Epithelial cell of esophagus (primary cell): ENCODE data around the gene IMPA2.
A peak's percentile ranks its signal among the peaks of the same experiment; 100 is the strongest.
"Not testable (repeated sequence)": the region's sequence is repeated elsewhere in the genome, so short reads cannot be mapped to it uniquely, and the experiment has no call there.

Experiments
- DNase-seq: peaks from one replicate; pipeline ENCODE4 v3.0.0; 2010; ENCODE audit warnings: low read depth
- H3K4me3 ChIP-seq: 2 replicates; pipeline ENCODE4 v1.5.1; 2011; ENCODE audit warnings: mild to moderate bottlenecking, low read length, control low read depth
- TF ChIP-seq, protein P1 (sequence below): IDR thresholded peaks from 2 replicates; pipeline ENCODE4 v1.5.1; 2011; ENCODE audit warnings: low read depth, mild to moderate bottlenecking, low read length, control low read depth, inconsistent platforms; ENCODE audit not compliant: insufficient read depth; ENCODE audit errors: missing control alignments

IMPA2 gene

GRCh38 chr18:12066910-12067511, 85.7 kb downstream of the IMPA2 start:
- TF ChIP-seq, protein P1, sequence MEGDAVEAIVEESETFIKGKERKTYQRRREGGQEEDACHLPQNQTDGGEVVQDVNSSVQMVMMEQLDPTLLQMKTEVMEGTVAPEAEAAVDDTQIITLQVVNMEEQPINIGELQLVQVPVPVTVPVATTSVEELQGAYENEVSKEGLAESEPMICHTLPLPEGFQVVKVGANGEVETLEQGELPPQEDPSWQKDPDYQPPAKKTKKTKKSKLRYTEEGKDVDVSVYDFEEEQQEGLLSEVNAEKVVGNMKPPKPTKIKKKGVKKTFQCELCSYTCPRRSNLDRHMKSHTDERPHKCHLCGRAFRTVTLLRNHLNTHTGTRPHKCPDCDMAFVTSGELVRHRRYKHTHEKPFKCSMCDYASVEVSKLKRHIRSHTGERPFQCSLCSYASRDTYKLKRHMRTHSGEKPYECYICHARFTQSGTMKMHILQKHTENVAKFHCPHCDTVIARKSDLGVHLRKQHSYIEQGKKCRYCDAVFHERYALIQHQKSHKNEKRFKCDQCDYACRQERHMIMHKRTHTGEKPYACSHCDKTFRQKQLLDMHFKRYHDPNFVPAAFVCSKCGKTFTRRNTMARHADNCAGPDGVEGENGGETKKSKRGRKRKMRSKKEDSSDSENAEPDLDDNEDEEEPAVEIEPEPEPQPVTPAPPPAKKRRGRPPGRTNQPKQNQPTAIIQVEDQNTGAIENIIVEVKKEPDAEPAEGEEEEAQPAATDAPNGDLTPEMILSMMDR: no peak
- no peak for DNase-seq
- no peak overlapping the region for H3K4me3 ChIP-seq

DNA sequence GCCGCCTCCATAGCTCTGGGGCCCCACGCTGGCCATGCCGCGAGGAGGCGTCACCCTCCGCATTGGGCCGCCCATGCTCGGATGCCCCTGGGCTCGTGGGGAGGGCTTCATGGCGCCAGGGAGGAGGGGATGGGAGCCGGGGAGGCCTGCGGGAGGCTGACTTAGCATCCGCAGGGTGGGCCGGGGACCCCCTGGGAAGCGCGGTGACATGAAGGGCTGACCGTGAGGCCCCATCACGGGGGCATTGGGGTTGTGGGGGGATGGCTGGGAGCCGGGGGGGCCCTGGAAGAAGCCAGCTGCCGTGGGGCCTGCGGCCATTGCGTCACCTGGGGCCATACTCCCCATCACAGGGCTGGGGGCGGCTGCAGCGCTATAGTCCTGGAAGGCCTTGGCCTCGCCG, 86.4 kb downstream of the IMPA2 start:
- DNase-seq: no peak
- H3K4me3 ChIP-seq: no peak overlapping the region
- TF ChIP-seq, protein P1: no peak

DNA sequence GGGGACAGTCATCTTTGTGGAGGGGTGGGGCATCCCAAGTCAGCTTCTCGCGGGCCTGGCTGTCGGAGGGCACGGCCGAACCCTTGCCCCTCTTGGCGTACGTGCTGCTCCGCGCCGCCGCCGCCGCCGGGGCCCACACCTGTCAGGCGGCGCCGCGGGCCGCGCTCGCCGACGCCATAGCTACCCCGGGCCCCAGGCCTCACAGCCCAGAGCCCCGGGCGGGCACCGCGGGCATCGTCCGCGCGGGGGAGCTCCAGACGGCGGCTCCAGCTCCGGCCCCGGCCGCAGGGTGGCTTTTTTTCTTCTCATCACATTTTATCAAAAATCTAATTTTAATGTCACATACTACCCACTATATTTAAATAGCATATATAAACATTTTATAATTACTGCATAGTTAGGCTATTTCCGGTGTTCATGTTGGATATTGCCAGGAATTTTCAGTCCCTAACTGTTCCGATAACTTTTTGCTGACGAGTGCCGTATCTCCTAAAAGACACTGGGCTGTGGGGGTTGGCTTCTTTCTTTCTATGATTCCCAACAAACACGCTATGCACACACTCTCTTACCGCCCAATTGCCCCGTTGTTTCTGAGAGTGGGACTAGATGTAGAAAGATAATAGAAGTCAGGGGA, 87.1 kb downstream of the IMPA2 start:
- not testable (repeated sequence) for H3K4me3 ChIP-seq, DNase-seq

- no peak overlapping the region for H3K4me3 ChIP-seq
- DNase-seq: no peak
- TF ChIP-seq, protein P1: no peak
Observed at GRCh38 chr18:12068950-12069320, 87.6 kb downstream of the IMPA2 start.

DNA sequence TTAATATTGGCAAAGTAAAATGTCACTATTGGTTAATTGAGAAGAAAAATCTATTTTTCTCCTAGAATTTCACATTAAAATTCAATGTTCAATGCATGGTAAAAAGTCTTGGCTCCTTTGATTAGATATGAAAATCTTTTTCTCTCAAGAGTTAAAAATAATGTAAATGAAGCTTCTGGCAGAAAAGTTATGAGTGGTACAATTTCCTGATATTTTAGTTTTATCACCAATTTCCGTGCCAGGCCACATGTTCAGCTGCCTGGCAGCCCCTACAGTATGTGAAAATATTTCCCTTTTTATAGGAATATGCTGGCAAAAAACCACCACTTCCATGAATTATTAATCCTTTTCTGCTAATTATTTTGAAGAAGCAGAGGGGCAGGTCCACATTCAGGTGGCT, 89.8 kb downstream of the IMPA2 start:
- DNase-seq, H3K4me3 ChIP-seq: not testable (repeated sequence)

DNA sequence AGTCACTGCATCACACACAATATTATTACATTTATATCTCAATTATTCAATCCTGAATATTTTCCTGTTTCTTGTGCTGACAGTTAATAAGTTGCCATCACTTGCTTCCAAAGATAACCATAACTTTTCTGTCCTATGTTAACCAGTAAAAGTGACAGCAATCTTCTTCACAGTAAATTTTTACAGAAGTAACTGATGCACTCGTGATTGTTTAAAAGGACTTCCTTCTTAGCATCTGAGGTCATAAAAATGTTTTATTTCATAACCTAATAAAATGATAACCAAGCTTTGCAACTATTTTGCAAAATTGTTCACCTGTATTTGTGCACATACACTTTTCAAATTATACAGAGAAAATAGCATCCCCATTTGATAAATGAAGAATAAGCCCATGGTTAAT, 91.7 kb downstream of the IMPA2 start:
- no peak overlapping the region for H3K4me3 ChIP-seq
- no peak for DNase-seq
- TF ChIP-seq, protein P1: no peak

DNA sequence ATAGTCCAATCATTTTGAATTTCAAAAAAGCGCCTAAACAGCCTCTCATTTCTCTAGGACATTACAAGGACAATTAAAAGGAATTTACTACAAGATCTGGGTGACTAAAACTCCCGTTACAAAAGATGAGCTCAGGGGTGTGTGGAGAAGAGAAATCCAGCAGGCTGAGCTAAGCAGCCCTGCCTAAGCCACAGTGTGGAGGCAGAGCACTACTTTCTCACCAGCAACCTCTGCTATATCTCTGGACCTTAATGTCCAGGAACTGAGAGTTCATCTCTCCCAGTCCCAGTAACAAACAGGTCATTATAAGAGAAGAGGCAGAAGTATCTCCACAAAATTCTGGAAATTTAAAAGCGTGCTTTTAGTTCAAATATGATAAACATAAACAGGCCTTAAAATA, 93.4 kb downstream of the IMPA2 start:
- TF ChIP-seq, protein P1: peak; percentile 49
- DNase-seq: no peak
- no peak overlapping the region for H3K4me3 ChIP-seq

DNA sequence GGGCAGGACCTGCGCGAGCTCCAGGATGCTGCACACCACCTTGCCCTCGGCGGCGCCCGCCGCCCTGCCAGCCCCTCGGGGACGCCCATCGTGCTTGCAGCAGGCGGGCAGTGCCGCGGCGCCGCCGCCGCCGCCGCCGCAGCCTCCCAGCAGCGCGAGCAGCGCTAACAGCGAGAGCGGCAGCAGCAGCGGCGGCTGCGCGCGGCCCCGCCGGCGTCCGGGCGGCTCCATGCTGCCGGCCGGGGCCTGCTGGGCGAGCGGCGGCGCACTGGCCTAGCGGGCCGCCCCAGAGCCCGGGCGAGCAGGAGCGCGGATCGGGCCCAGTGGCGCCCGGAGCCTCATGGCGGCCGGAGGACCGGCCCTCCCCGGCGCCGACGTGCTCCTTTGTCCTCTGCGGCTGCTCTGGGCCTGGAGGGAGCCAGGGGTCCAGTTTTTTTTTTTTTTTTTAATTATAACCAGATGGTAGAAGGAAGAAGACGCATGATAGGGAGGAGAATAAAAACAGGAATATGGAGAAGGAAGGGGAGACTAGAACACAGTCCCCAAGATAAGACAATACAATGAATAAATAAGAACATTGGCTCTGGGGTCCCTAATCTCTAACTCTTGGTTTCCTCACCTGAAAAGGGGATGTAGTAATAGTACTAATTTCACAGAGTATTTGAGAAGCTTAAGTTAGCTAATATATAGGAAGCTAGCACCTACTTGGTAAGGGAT, 95.3 kb downstream of the IMPA2 start:
- no peak overlapping the region for H3K4me3 ChIP-seq
- DNase-seq: peak; percentile 20
- TF ChIP-seq, protein P1: no peak

GRCh38 chr18:12077994-12078393, 96.7 kb downstream of the IMPA2 start:
- not testable (repeated sequence) for H3K4me3 ChIP-seq, DNase-seq
